Ascending aorta (tissue), 2 donors: ENCODE data around the gene KRTAP10-10. TPM values are rescaled to one million over a fixed set of nuclear protein-coding genes. Genes with fewer than 3 reads are reported as not detected.

Source experiments
- DNase-seq, 2 donors: peaks; one replicate each; pipeline ENCODE4 v3.0.0-alpha.2; 2019; ENCODE audit warnings: low spot score in 2 of 2
- H3K27ac ChIP-seq, 2 donors: fragments of 200-600 bp; sonication (generic); one replicate each; pipeline ENCODE4 v1.5.1; 2016 to 2017; ENCODE audit warnings: mild to moderate bottlenecking in 1 of 2
- H3K27me3 ChIP-seq: fragments of 200-600 bp; sonication (generic); one replicate; pipeline ENCODE4 v1.5.1; 2017
- H3K36me3 ChIP-seq, 2 donors: fragments of 200-600 bp; sonication (generic); one replicate each; pipeline ENCODE4 v1.5.1; 2016
- H3K4me1 ChIP-seq, 2 donors: fragments of 200-600 bp; sonication (generic); one replicate each; pipeline ENCODE4 v1.5.1; 2016 to 2017; ENCODE audit warnings: mild to moderate bottlenecking in 1 of 2
- H3K4me3 ChIP-seq, 2 donors: fragments of 200-600 bp; sonication (generic); one replicate each; pipeline ENCODE4 v1.5.1; 2016 to 2017; ENCODE audit warnings: mild to moderate bottlenecking in 1 of 2
- H3K9me3 ChIP-seq, 2 donors: fragments of 200-600 bp; sonication (generic); one replicate each; pipeline ENCODE4 v1.5.1; 2016
- CTCF ChIP-seq, 3 experiments: fragments of 200-600 bp in 2 of 3; fragments of 450-650 bp in 1 of 3; sonication (generic) in 2 of 3; IDR thresholded peaks; one replicate each; pipeline ENCODE4 v1.5.1; 2016 to 2019; ENCODE audit warnings: antibody characterized with exemption in 3 of 3, mild to moderate bottlenecking in 1 of 3, moderate library complexity in 1 of 3
- intact Hi-C: fragments of 100-400 bp; cut with DNase I; formaldehyde crosslinking; loops from one replicate; pipeline ENCODE4 v1.15.1; 2023
- total RNA-seq: library from RNA; depleted of rRNA; stranded (reverse); fragments of >200 nt; gene quantifications from one replicate; pipeline ENCODE4 v1.1.0, GENCODE V29; 2016

KRTAP10-10 gene
- total RNA-seq, 1 donor from 2014 or later: not detected

GRCh38 chr21:44592446-44593311, 44.5 kb upstream of the KRTAP10-10 start, which contains the start of gene KRTAP10-6:
TSS of gene KRTAP10-6 (minus strand) at chr21:44592505. CDS start at chr21:44592484, 21 bp downstream.
- Histone ChIP-seq H3K27ac (no peak within 1 kb of the TSS), H3K4me3 (no peak within 1 kb of the TSS), H3K4me1 (no peaks in the 10 kb centered on the region), H3K27me3 (no peaks in the 10 kb centered on the region), H3K9me3 (no peaks in the 10 kb centered on the region), H3K36me3 (no peaks in the 10 kb centered on the region)
- TF ChIP-seq CTCF (IDR thresholded peaks at IDR 0.05): no peak
- no peak for DNase-seq
- intact Hi-C loops: no loop called here

- Histone ChIP-seq H3K27me3 (no peaks in the 10 kb centered on the region), H3K9me3 (no peaks in the 10 kb centered on the region), H3K27ac (no peak overlapping the region), H3K4me1 (no peaks in the 10 kb centered on the region), H3K36me3 (no peaks in the 10 kb centered on the region), H3K4me3 (no peak overlapping the region)
- DNase-seq: no peak
- intact Hi-C loops: no loop called here
- no peak for TF ChIP-seq CTCF (IDR thresholded peaks at IDR 0.05)
Observed at GRCh38 chr21:44593598-44594405, 43.4 kb upstream of the KRTAP10-10 start.

GRCh38 chr21:44594406-44594916, 42.7 kb upstream of the KRTAP10-10 start:
- Histone ChIP-seq H3K27ac (no peak overlapping the region), H3K4me1 (no peaks in the 10 kb centered on the region), H3K9me3 (no peaks in the 10 kb centered on the region), H3K27me3 (no peaks in the 10 kb centered on the region), H3K36me3 (no peaks in the 10 kb centered on the region), H3K4me3 (no peak overlapping the region)
- intact Hi-C loops: no loop called here
- no peak for TF ChIP-seq CTCF (IDR thresholded peaks at IDR 0.05)
- DNase-seq: no peak

- no peak for TF ChIP-seq CTCF (IDR thresholded peaks at IDR 0.05)
- Histone ChIP-seq H3K27ac (no peak overlapping the region), H3K27me3 (no peaks in the 10 kb centered on the region), H3K4me1 (no peaks in the 10 kb centered on the region), H3K4me3 (no peak overlapping the region), H3K9me3 (no peaks in the 10 kb centered on the region), H3K36me3 (no peaks in the 10 kb centered on the region)
- intact Hi-C loops: no loop called here
- no peak for DNase-seq
Observed at GRCh38 chr21:44595524-44595923, 41.6 kb upstream of the KRTAP10-10 start.

- no peaks in the 10 kb centered on the region for H3K9me3 ChIP-seq
- TF ChIP-seq CTCF (IDR thresholded peaks at IDR 0.05): no peak
- H3K27me3 ChIP-seq: no peaks in the 10 kb centered on the region
- H3K27ac ChIP-seq: no peak overlapping the region
- no peak for DNase-seq
- no peaks in the 10 kb centered on the region for H3K4me1 ChIP-seq
- H3K4me3 ChIP-seq: no peak overlapping the region
- intact Hi-C loops: no loop called here
- no peaks in the 10 kb centered on the region for H3K36me3 ChIP-seq
Observed at GRCh38 chr21:44596068-44596725, 41.0 kb upstream of the KRTAP10-10 start.
